ENCODE data around the gene FASN.

The FASN gene

DNA sequence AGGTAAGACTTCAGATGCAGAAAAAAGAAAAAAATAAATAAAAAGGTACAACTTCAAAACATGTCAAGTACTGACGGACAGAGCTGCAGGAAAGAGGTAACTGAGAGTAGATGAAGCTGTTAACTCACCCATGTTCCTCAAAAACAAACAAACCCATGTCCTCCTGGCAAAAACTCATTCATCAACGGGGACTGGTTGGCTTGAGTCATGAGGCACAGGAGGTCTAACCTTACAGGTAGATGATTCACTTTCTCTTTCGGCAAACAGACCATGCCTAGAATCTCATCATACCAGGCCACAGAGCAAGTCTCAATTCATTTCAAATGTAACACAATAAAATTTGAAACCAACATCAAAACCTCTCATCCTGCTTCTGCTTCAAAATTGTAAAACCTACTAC is 12.3 kb upstream of the FASN start:
- no peak overlapping the region for H3K4me3 ChIP-seq (ENCODE audit: low read depth, low read length)
- TF ChIP-seq, protein P1, sequence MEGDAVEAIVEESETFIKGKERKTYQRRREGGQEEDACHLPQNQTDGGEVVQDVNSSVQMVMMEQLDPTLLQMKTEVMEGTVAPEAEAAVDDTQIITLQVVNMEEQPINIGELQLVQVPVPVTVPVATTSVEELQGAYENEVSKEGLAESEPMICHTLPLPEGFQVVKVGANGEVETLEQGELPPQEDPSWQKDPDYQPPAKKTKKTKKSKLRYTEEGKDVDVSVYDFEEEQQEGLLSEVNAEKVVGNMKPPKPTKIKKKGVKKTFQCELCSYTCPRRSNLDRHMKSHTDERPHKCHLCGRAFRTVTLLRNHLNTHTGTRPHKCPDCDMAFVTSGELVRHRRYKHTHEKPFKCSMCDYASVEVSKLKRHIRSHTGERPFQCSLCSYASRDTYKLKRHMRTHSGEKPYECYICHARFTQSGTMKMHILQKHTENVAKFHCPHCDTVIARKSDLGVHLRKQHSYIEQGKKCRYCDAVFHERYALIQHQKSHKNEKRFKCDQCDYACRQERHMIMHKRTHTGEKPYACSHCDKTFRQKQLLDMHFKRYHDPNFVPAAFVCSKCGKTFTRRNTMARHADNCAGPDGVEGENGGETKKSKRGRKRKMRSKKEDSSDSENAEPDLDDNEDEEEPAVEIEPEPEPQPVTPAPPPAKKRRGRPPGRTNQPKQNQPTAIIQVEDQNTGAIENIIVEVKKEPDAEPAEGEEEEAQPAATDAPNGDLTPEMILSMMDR (IDR thresholded peaks at IDR 0.05; ENCODE audit: borderline replicate concordance, insufficient read depth, low read depth, low read length) = no peak

DNA sequence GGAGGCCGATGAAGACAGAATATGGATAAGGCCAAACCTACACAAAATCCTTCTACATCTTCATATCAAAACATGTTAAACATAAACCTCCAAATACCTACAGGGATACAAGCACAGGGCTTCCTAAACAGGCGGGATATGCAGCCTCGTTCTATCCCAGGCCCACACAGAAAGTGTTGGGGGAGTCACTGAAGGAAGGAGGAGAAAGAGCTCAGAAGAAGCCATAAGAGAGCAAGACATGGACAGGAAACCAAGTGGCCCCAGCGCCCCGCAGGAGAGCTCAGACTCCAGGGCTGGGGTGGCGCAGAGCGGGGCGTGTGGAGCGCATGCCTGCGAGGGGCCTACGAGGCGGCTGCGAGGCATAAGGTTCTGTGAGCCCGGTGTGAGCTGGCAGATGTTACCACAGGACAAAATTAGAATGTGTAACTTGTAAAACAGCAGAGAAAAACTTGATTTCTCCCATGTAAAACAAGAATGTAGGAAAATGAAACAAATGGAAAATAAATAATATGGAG is 11.0 kb upstream of the FASN start:
- H3K4me3 ChIP-seq (ENCODE audit: low read depth, low read length) = no peak overlapping the region
- TF ChIP-seq, protein P1 (IDR thresholded peaks at IDR 0.05; ENCODE audit: borderline replicate concordance, insufficient read depth, low read depth, low read length) = no peak

DNA sequence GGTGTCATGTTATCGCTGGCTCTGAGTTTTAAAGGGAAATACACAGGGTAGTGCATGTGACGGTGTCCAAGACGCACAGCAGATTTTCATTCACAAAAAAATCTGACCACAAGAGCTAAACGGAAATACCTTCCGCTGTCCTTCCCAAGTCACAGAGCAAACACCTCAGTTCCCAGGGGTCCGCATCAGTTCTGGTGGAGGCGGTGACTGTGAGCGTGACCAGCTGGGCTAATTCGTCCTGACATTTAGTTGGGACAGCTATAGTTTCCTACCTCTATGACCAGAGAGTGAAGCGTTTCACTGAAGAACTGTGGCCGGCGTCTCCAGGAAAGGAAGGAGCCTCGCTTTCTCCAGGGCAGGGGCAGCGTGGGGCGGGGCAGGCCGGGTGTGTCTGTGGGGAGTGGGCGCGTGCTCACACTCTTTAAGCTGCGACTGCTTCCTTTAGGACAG is 10.5 kb upstream of the FASN start:
- H3K4me3 ChIP-seq (ENCODE audit: low read depth, low read length) = no peak overlapping the region
- TF ChIP-seq, protein P1 (IDR thresholded peaks at IDR 0.05; ENCODE audit: borderline replicate concordance, insufficient read depth, low read depth, low read length) = no peak

DNA sequence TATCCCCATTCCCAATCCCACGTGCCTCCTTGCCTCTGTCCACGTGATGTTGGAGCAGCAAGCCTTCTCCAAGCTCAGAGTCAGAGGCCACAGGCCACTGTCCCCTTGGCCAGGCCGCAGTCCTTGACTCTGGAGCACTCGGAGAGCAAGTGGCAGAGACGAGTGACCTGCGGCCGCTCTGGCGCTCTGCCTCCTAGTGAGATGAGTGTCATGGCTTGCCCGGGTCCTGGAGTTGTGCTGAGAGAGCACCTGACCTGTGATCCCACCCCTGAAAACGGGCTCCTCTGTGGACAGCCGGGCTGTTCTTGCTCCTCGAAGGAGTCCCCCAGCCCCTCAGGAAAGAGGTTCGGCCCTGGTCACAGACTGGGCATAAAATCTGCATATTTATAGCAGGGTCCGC is 10.0 kb upstream of the FASN start:
- TF ChIP-seq, protein P1 (IDR thresholded peaks at IDR 0.05; ENCODE audit: borderline replicate concordance, insufficient read depth, low read depth, low read length) = no peak
- H3K4me3 ChIP-seq (ENCODE audit: low read depth, low read length) = no peak overlapping the region

DNA sequence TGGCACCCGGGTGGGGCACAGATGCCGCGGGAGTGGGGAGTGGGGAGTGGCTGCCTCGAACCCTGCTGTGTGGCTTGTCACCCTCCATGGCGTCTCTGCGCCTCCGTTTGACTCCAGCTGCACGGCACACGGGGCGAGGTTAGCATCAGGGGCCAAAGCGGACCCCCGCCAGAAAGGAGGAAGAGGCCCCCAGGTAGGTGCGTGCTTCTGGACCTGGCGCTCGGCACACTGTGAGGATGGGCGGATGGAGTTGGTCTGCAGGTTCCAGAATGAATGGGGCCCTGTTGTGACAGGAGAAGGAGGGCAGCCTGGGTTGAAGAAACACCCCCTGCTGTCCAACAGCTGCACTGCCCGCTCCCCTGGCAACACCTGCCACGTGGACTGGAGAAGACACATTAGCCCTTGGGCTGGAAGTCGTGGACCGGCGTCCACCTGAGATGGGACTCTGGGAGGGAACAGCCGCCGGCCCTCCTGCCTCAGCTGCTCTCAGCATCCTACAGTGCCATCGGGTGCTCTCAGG is 9.4 kb upstream of the FASN start:
- TF ChIP-seq, protein P1 (IDR thresholded peaks at IDR 0.05; ENCODE audit: borderline replicate concordance, insufficient read depth, low read depth, low read length) = peak; percentile 53; the same call in 1 of the 2 replicates
- no peak overlapping the region for H3K4me3 ChIP-seq (ENCODE audit: low read depth, low read length)

DNA sequence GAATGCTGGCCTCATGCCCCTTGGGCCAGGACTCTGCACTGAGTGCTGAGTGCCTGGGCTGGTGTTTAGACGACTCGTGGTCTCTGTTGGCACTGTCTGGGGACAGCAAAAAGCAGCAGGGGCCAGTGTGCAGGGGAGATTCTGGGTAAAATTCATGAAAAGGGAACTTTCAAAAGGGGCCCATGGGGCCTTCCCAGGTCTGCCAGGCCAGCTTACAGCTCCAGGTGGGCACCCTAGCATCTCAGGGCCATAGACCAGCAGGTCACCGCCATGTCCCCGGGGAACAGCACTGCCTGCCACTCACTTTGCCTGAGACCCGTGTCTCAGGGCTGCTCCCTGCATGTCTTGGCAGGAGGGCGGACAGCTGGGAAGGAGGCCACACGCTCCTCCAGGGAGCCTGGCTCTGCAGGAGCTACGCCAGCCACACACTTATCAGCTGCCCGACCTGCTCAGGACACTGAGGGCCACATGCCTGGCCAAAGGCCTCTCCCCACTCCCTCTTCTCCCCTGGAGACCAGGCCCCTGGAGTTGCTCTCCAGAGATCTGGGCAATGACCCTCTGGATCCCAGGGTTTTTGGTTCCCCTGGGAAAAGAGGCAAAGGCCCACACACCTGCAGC is 8.8 kb upstream of the FASN start:
- TF ChIP-seq, protein P1 (IDR thresholded peaks at IDR 0.05; ENCODE audit: borderline replicate concordance, insufficient read depth, low read depth, low read length) = no peak
- H3K4me3 ChIP-seq (ENCODE audit: low read depth, low read length) = peak overlapping the region; percentile 52

Data from GM12875 (cell line).